ENCODE measurements around the gene MYO16.

MYO16 gene

GRCh38 chr13:109160887-109161669 is 531.7 kb downstream of the MYO16 start:
- DNase-seq: no peak

- DNase-seq: no peak
Observed at GRCh38 chr13:109162248-109163036, 533.0 kb downstream of the MYO16 start.

GRCh38 chr13:109163037-109163379 is 533.6 kb downstream of the MYO16 start:
- no peak for DNase-seq

- DNase-seq: no peak
Observed at GRCh38 chr13:109165417-109165904, 536.0 kb downstream of the MYO16 start.

- DNase-seq: peak; percentile 48
Observed at GRCh38 chr13:109166804-109167203, 537.4 kb downstream of the MYO16 start.

- no peak for DNase-seq
Observed at GRCh38 chr13:109172136-109172535, 542.7 kb downstream of the MYO16 start.

- DNase-seq: no peak
Observed at GRCh38 chr13:109175666-109176065, 546.3 kb downstream of the MYO16 start.

- DNase-seq: no peak
Observed at GRCh38 chr13:109180905-109181425, 551.6 kb downstream of the MYO16 start.

- no peak for DNase-seq
Observed at GRCh38 chr13:109182777-109183465, 553.5 kb downstream of the MYO16 start.

- DNase-seq: no peak
Observed at GRCh38 chr13:109191413-109191812, 562.0 kb downstream of the MYO16 start.

- DNase-seq: no peak
Observed at GRCh38 chr13:109192306-109192705, 562.9 kb downstream of the MYO16 start.

- no peak for DNase-seq
Observed at GRCh38 chr13:109196948-109197347, 567.5 kb downstream of the MYO16 start.

- DNase-seq: no peak
Observed at GRCh38 chr13:109198585-109198984, 569.2 kb downstream of the MYO16 start.

- no peak for DNase-seq
Observed at GRCh38 chr13:109199280-109199679, 569.9 kb downstream of the MYO16 start.

GRCh38 chr13:109200556-109200955 is 571.1 kb downstream of the MYO16 start:
- no peak for DNase-seq

GRCh38 chr13:109203587-109203986 is 574.2 kb downstream of the MYO16 start:
- DNase-seq: no peak

- no peak for DNase-seq
Observed at GRCh38 chr13:109204252-109204651, 574.8 kb downstream of the MYO16 start.

- DNase-seq: no peak
Observed at GRCh38 chr13:109204657-109205056, 575.2 kb downstream of the MYO16 start.

- DNase-seq: no peak
Observed at GRCh38 chr13:109205315-109205714, 575.9 kb downstream of the MYO16 start.

GRCh38 chr13:109206616-109207015 is 577.2 kb downstream of the MYO16 start:
- no peak for DNase-seq

- no peak for DNase-seq
Observed at GRCh38 chr13:109207622-109208021, 578.2 kb downstream of the MYO16 start.

- no peak for DNase-seq
Observed at GRCh38 chr13:109208522-109208921, 579.1 kb downstream of the MYO16 start.

GRCh38 chr13:109209526-109209925 is 580.1 kb downstream of the MYO16 start:
- DNase-seq: no peak
